HG03060 (cell line): Measurements from ENCODE around the gene DRGX.

ENCODE experiments used
- ATAC-seq: cut with Tn5 transposase; IDR thresholded peaks from one replicate; pipeline ENCODE4 v1.9.1; 2021; ENCODE audit warnings: low read depth, moderate number of reproducible peaks; ENCODE audit not compliant: unreplicated experiment

The DRGX gene

DNA sequence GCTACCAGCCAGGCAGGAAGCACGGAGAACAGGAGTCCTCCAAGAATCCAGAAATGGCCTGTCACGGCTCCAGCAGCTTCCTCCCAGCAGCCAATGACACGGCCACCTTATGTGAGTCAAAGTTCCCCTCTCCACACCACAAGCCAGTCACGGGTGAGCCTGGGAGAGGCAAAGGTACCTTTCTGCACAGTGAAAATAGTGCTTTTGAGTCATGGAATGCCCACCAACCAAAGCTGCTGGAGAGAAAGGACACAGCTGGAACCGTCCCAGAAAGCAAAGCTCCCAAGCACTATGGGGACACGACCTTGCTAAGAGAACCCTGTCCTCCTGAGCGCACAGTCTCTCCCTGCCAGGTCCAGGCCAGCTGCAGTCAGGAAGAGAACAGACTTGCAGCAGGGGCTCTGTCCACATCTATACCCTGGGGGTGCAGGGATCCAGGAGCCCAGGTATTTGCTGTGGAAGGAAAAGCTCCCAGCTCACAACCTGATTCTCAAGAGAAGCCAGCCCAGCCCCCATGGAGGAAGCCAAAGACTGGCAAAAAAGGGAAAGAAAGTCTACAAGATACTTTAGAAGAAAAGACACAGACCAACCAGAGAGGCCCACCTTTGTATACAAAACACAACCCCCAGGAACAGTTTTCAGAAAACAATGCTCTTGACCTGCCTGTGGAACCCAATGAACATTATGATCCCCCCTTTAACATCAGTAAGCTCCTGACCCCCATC, 72.6 kb downstream of the DRGX start:
- no peak for ATAC-seq

DNA sequence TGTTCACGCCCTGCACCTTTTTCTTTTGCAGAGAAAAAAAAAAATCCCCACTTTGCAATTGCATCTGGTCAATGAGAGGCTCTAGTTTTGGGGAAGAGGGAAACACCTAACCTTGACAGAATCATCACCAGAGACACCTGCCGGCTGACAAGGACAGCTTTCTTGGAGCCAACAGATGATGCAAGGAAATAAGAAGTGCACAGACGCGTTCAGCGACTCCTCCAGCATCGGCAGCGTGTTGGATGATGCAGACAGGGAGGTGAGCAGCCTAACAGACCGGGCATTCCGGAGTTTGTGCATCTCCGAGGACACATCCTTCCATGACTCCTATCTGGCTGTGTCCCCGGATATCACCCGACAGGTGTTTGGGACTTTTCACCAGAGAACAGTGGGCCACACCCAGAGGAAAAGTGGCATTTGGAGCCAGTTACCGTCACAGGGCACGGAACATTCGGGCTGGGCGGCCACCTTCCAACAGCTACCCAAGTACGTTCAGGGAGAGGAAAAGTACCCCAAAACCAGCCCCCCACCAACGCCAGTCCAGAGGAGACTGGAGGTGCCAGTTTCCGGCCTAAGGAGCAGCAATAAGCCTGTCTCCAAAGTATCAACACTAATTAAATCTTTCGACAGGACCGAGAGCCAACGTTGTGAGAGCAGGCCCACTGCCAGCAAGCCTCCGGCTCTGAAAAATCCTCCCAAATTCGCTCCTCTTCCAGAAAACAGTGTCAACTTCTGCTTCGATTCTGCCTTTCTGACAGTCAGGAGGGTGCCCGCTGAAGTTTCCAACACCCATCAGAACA, 73.3 kb downstream of the DRGX start:
- ATAC-seq, result no peak

DNA sequence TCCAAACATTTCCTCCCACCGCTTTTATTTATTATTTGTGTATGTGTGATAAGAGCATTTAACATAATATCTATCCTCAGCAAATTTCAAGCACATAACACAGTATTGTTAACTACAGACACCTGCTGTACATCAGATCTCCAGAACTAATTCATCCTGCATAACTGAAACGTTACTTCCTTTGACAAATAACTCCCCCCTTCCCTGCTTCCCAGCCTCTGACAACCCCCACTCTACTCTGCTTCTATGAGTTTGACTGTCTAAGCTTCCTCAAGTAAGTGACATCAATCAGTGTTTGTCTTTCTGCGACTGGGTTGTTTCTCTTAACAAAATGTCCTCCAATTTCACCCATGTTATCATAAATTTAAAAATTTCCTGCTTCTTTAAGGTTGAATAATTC, 74.9 kb downstream of the DRGX start:
- no peak for ATAC-seq

- ATAC-seq, result no peak
These were observed 75.7 kb downstream of the DRGX start for GRCh38 chr10:49320191-49320590.

- ATAC-seq, result no peak
These were observed 76.7 kb downstream of the DRGX start for GRCh38 chr10:49319206-49319605.

GRCh38 chr10:49318755-49319154, 77.1 kb downstream of the DRGX start:
- ATAC-seq, result no peak

GRCh38 chr10:49318028-49318427, 77.9 kb downstream of the DRGX start:
- no peak for ATAC-seq

DNA sequence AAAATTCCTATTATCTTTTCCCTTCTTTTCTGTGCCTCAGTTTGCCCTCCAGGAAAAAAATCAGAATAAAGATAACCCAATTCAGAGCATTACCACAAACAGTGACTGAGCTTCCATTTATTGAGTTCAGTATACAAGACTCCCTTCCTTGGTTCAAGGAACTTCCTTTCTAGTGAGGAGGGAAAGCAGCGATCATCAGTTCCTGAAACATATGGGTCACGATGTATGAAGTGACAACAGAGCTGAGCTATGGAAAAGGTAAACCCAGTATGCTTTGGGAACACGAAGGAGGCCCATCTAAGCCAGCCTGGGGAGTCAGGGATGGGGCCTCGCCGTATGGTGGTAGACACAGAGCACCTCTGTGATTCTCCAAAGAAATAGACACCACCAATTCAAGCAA, 81.1 kb downstream of the DRGX start:
- no peak for ATAC-seq
